ENCODE measurements around the gene SNAP47.

Gene SNAP47

DNA sequence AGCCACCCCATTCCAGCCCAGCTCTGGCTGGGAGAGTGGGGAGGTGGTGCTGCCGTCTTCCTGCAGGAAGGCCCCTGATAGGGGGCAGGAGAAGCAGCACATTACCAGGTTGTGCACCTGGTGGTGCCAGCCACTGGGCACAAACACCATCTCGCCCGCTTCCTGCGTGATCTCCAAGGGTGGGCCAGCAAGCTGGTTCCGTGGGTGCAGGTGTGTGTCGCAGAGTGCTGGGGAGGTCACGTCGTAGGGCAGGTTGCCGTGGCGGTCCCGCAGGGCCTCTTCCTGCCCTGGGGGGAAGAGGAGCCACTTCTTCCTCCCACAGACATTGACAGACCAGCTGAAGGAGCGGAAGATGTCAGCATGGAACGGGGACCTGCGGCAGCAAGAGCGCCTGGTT is 1.9 kb upstream of the SNAP47 start:
- DNase-seq (ENCODE audit: low read depth), result no peak
- TF ChIP-seq, protein P1, sequence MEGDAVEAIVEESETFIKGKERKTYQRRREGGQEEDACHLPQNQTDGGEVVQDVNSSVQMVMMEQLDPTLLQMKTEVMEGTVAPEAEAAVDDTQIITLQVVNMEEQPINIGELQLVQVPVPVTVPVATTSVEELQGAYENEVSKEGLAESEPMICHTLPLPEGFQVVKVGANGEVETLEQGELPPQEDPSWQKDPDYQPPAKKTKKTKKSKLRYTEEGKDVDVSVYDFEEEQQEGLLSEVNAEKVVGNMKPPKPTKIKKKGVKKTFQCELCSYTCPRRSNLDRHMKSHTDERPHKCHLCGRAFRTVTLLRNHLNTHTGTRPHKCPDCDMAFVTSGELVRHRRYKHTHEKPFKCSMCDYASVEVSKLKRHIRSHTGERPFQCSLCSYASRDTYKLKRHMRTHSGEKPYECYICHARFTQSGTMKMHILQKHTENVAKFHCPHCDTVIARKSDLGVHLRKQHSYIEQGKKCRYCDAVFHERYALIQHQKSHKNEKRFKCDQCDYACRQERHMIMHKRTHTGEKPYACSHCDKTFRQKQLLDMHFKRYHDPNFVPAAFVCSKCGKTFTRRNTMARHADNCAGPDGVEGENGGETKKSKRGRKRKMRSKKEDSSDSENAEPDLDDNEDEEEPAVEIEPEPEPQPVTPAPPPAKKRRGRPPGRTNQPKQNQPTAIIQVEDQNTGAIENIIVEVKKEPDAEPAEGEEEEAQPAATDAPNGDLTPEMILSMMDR (IDR thresholded peaks at IDR 0.05; ENCODE audit: low read depth, low read length, missing control alignments), result no peak
- no peak overlapping the region for H3K4me3 ChIP-seq (ENCODE audit: low read depth, low read length)

DNA sequence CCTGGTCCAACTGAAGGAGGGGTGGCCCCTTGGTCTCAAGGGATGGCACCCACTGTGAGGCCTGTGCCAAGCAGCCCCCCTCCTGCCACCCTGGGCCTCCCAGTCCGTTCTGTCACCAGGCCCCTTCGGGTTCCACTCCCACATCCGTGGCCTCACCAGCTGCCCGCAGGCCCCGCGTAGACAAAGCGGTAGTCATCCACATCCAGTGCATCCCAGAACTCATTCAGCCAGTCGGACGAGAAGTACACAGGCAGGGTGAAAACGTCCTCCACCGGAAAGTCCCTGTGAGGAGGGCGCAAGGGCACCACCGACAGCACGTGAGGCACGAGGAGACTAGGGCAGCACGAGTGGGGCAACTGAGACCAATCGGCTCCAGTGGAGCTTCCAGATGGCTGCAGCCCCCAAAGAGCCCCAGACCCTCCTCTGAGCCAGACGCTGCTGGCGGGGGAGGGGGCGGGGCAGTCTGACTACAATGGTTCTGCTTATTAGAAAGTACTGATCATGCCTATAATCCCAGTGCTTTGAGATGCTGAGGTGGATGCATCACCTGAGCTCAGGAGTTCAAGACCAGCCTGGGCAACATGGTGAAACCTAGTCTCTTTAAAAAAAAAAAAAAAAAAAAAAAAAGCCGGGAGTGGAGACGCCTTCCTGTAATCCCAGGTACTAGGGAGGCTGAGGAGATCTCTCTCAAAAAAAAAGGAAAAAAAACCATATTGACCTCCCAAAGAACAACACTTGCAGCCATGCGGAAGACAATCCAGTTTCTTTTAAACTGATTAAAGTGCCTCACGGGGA is 1.3 kb upstream of the SNAP47 start:
- TF ChIP-seq, protein P1 (IDR thresholded peaks at IDR 0.05; ENCODE audit: low read depth, low read length, missing control alignments), result no peak
- H3K4me3 ChIP-seq (ENCODE audit: low read depth, low read length), result peak overlapping the region; percentile 85
- no peak for DNase-seq (ENCODE audit: low read depth)

DNA sequence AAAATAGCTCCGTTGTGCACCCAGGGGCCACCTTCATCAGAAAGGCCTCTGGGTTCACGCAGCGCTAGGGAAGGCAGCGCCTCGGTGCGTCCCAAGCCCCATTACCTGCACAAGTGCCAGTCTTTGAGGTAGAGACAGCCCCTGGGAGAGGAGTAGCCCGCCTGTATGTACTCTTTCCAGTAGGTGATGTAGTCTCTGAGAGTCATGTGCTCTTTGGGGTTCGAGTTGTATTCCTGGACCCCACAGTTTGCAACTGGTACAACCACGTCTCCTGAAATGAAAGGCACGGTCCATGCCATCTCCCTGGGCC is 734 bp upstream of the SNAP47 start:
- H3K4me3 ChIP-seq (ENCODE audit: low read depth, low read length), result peak overlapping the region; percentile 85
- DNase-seq (ENCODE audit: low read depth), result no peak
- TF ChIP-seq, protein P1 (IDR thresholded peaks at IDR 0.05; ENCODE audit: low read depth, low read length, missing control alignments), result no peak

DNA sequence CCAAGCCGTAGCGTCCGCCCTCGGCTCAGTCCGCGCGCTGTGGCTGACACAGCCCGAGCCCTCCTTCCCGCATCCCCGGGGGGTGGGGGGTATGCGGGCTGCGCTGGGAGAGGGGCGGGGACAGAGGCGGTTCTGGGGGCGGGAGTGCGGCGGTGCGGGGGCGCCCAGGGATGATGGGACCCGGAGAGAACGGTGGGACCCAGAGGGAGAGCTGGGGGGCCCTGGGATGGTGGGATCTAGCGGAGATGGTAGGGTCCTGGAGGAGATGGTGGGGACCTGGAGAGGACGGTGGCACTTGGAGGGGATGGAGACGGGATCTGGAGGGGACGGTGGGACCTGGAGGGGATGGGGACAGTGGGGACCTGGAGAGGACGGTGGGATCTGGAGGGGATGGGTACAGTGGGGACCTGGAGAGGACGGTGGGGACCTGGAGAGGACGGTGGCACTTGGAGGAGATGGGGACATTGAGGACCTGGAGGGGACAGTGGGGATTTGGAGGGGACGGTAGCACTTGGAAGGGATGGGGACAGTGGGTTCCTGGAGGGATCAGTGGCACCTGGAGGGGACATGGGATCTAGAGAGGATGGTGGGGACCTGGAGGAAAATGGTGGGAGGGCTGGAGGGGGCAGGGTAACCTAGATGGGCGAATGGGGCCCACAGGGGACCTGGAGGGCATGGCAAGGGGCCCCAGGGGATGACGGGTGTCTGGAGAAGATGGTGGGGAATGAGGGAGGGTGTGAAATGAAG is 477 bp downstream of the SNAP47 start:
- DNase-seq (ENCODE audit: low read depth), result no peak
- H3K4me3 ChIP-seq (ENCODE audit: low read depth, low read length), result peak overlapping the region; percentile 85
- TF ChIP-seq, protein P1 (IDR thresholded peaks at IDR 0.05; ENCODE audit: low read depth, low read length, missing control alignments), result no peak

DNA sequence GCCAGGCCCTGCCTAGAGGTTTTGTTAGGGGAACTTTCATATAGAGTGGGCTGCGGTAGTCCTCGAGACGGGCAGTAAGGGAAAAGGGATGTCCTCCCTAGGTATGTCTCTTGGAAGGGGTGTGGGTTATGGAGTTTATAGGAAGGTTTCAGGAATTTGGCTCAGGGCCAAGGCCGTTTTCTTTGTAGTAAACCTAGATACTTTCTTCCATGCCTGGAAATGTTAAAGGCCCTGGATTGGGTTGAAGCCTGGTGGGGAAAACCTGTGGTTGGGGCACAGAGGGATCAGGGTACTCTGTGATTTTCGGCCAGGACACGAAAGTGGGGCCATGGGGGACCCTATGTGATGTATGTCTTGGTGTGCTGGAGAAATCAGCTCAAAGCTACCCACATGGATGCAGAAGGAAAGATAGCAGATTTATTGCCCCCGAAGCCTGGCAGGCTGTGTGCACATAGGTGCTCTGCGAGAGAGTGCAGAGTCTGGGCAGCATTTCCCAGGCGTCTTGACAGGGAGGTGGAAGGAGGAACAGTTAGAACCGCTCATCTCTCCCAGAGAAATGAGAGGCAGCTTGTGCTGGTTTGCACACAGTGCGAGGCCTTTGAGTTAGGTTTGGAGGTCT is 1.7 kb downstream of the SNAP47 start:
- TF ChIP-seq, protein P1 (IDR thresholded peaks at IDR 0.05; ENCODE audit: low read depth, low read length, missing control alignments), result no peak
- DNase-seq (ENCODE audit: low read depth), result no peak
- H3K4me3 ChIP-seq (ENCODE audit: low read depth, low read length), result no peak overlapping the region

DNA sequence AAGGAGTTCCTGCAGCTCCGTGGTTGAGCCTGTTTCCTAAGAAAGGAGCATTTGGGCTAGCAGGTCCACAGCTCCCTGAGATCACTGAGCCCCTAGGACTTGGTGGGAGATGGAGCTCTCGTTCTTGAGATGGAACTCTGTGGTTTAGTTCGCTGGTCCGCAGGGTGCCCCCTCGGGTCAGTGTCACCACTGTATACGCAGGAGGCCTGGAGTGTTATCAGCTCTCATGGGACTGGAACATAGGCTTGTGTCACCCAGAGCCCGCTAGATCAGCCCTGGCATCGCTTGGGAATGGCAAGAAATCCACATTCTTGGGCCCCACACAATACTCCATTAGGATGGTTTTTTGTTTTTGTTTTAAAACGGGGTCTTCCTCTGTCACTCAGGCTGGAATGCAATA is 3.6 kb downstream of the SNAP47 start:
- no peak for DNase-seq (ENCODE audit: low read depth)
- H3K4me3 ChIP-seq (ENCODE audit: low read depth, low read length), result no peak overlapping the region
- TF ChIP-seq, protein P1 (IDR thresholded peaks at IDR 0.05; ENCODE audit: low read depth, low read length, missing control alignments), result no peak

Data from GM12864 (cell line).